ENCODE data around the gene SLX4IP.
A peak's percentile ranks its signal among the peaks of the same experiment; 100 is the strongest.

The SLX4IP gene

GRCh38 chr20:10667560-10668167, 232.6 kb downstream of the SLX4IP start:
- Histone ChIP-seq H3K27me3 (ENCODE audit: control insufficient read depth, insufficient read depth, low read length) (peaks cover 9% of the 10 kb centered on the region; the same call in 1 of the 2 replicates), H3K9me3 (ENCODE audit: control insufficient read depth, insufficient read depth, low read length) (no peaks in the 10 kb centered on the region), H3K27ac (ENCODE audit: low read depth, low read length) (no peak overlapping the region), H3K4me3 (ENCODE audit: low read depth, low read length) (no peak overlapping the region), H3K4me1 (ENCODE audit: control insufficient read depth, insufficient read depth, low read length) (peaks cover 80% of the 10 kb centered on the region), H3K36me3 (ENCODE audit: control insufficient read depth, insufficient read depth, low read length) (peaks cover 9% of the 10 kb centered on the region), H3K9ac (ENCODE audit: low read depth, low read length) (no peak overlapping the region)

GRCh38 chr20:10668677-10669368, 233.7 kb downstream of the SLX4IP start:
- no peak overlapping the region for H3K4me3 ChIP-seq (ENCODE audit: low read depth, low read length)

GRCh38 chr20:10669843-10670446, 234.8 kb downstream of the SLX4IP start:
- H3K27ac ChIP-seq (ENCODE audit: low read depth, low read length): no peak overlapping the region

More at GRCh38 chr20:10668677-10669368, 233.7 kb downstream of the SLX4IP start:
- Histone ChIP-seq H3K27ac (ENCODE audit: low read depth, low read length) (no peak overlapping the region), H3K36me3 (ENCODE audit: control insufficient read depth, insufficient read depth, low read length) (peaks cover 5% of the 10 kb centered on the region; the same call in 1 of the 2 replicates), H3K4me1 (ENCODE audit: control insufficient read depth, insufficient read depth, low read length) (peaks cover 69% of the 10 kb centered on the region), H3K9ac (ENCODE audit: low read depth, low read length) (no peak overlapping the region), H3K27me3 (ENCODE audit: control insufficient read depth, insufficient read depth, low read length) (peaks cover 12% of the 10 kb centered on the region; the same call in 1 of the 2 replicates), H3K9me3 (ENCODE audit: control insufficient read depth, insufficient read depth, low read length) (no peaks in the 10 kb centered on the region)

GRCh38 chr20:10670501-10671220, 235.6 kb downstream of the SLX4IP start:
- peak overlapping the region; percentile 68 for H3K27ac ChIP-seq (ENCODE audit: low read depth, low read length)
- H3K4me3 ChIP-seq (ENCODE audit: low read depth, low read length): peak overlapping the region; percentile 78
- peaks cover 60% of the 10 kb centered on the region for H3K4me1 ChIP-seq (ENCODE audit: control insufficient read depth, insufficient read depth, low read length)
- no peak overlapping the region for H3K9ac ChIP-seq (ENCODE audit: low read depth, low read length)
- peaks cover 5% of the 10 kb centered on the region; the same call in 1 of the 2 replicates for H3K36me3 ChIP-seq (ENCODE audit: control insufficient read depth, insufficient read depth, low read length)
- no peaks in the 10 kb centered on the region for H3K9me3 ChIP-seq (ENCODE audit: control insufficient read depth, insufficient read depth, low read length)
- peaks cover 12% of the 10 kb centered on the region; the same call in 1 of the 2 replicates for H3K27me3 ChIP-seq (ENCODE audit: control insufficient read depth, insufficient read depth, low read length)

More at GRCh38 chr20:10669843-10670446, 234.8 kb downstream of the SLX4IP start:
- Histone ChIP-seq H3K4me1 (ENCODE audit: control insufficient read depth, insufficient read depth, low read length) (peaks cover 60% of the 10 kb centered on the region), H3K9ac (ENCODE audit: low read depth, low read length) (no peak overlapping the region), H3K4me3 (ENCODE audit: low read depth, low read length) (0 out of 2 replicates have a peak overlapping the region, but pooled peaks have one; percentile 78), H3K27me3 (ENCODE audit: control insufficient read depth, insufficient read depth, low read length) (peaks cover 12% of the 10 kb centered on the region; the same call in 1 of the 2 replicates), H3K9me3 (ENCODE audit: control insufficient read depth, insufficient read depth, low read length) (no peaks in the 10 kb centered on the region), H3K36me3 (ENCODE audit: control insufficient read depth, insufficient read depth, low read length) (peaks cover 5% of the 10 kb centered on the region; the same call in 1 of the 2 replicates)

GRCh38 chr20:10671221-10671918, 236.3 kb downstream of the SLX4IP start:
- H3K9ac ChIP-seq (ENCODE audit: low read depth, low read length): no peak overlapping the region; the same call in 1 of the 2 replicates
- peaks cover 12% of the 10 kb centered on the region; the same call in 1 of the 2 replicates for H3K27me3 ChIP-seq (ENCODE audit: control insufficient read depth, insufficient read depth, low read length)
- peaks cover 52% of the 10 kb centered on the region for H3K4me1 ChIP-seq (ENCODE audit: control insufficient read depth, insufficient read depth, low read length)
- H3K36me3 ChIP-seq (ENCODE audit: control insufficient read depth, insufficient read depth, low read length): peaks cover 5% of the 10 kb centered on the region; the same call in 1 of the 2 replicates
- H3K27ac ChIP-seq (ENCODE audit: low read depth, low read length): peak overlapping the region; percentile 91
- peak overlapping the region; percentile 78 for H3K4me3 ChIP-seq (ENCODE audit: low read depth, low read length)
- no peaks in the 10 kb centered on the region for H3K9me3 ChIP-seq (ENCODE audit: control insufficient read depth, insufficient read depth, low read length)

- H3K4me1 ChIP-seq (ENCODE audit: control insufficient read depth, insufficient read depth, low read length): peaks cover 45% of the 10 kb centered on the region
- H3K9me3 ChIP-seq (ENCODE audit: control insufficient read depth, insufficient read depth, low read length): no peaks in the 10 kb centered on the region
- peaks cover 5% of the 10 kb centered on the region; the same call in 1 of the 2 replicates for H3K36me3 ChIP-seq (ENCODE audit: control insufficient read depth, insufficient read depth, low read length)
- H3K27me3 ChIP-seq (ENCODE audit: control insufficient read depth, insufficient read depth, low read length): peaks cover 12% of the 10 kb centered on the region; the same call in 1 of the 2 replicates
- peak overlapping the region; percentile 13 for H3K9ac ChIP-seq (ENCODE audit: low read depth, low read length)
- H3K27ac ChIP-seq (ENCODE audit: low read depth, low read length): peak overlapping the region; percentile 91
- H3K4me3 ChIP-seq (ENCODE audit: low read depth, low read length): peak overlapping the region; percentile 78
Measured at GRCh38 chr20:10671919-10672623, 237.0 kb downstream of the SLX4IP start.

- H3K9me3 ChIP-seq (ENCODE audit: control insufficient read depth, insufficient read depth, low read length): no peaks in the 10 kb centered on the region
- peak overlapping the region; percentile 91 for H3K27ac ChIP-seq (ENCODE audit: low read depth, low read length)
- H3K27me3 ChIP-seq (ENCODE audit: control insufficient read depth, insufficient read depth, low read length): peaks cover 12% of the 10 kb centered on the region; the same call in 1 of the 2 replicates
- H3K36me3 ChIP-seq (ENCODE audit: control insufficient read depth, insufficient read depth, low read length): peaks cover 5% of the 10 kb centered on the region; the same call in 1 of the 2 replicates
- peak overlapping the region; percentile 67 for H3K9ac ChIP-seq (ENCODE audit: low read depth, low read length)
- peaks cover 39% of the 10 kb centered on the region for H3K4me1 ChIP-seq (ENCODE audit: control insufficient read depth, insufficient read depth, low read length)
- peak overlapping the region; percentile 78 for H3K4me3 ChIP-seq (ENCODE audit: low read depth, low read length)
Measured at GRCh38 chr20:10672624-10673127, 237.6 kb downstream of the SLX4IP start.

GRCh38 chr20:10673176-10673841, 238.2 kb downstream of the SLX4IP start:
- Histone ChIP-seq H3K27ac (ENCODE audit: low read depth, low read length) (peak overlapping the region; percentile 91), H3K36me3 (ENCODE audit: control insufficient read depth, insufficient read depth, low read length) (peaks cover 3% of the 10 kb centered on the region; the same call in 1 of the 2 replicates), H3K4me3 (ENCODE audit: low read depth, low read length) (peak overlapping the region; percentile 78), H3K9me3 (ENCODE audit: control insufficient read depth, insufficient read depth, low read length) (no peaks in the 10 kb centered on the region), H3K9ac (ENCODE audit: low read depth, low read length) (peak overlapping the region; percentile 67), H3K27me3 (ENCODE audit: control insufficient read depth, insufficient read depth, low read length) (peaks cover 12% of the 10 kb centered on the region; the same call in 1 of the 2 replicates), H3K4me1 (ENCODE audit: control insufficient read depth, insufficient read depth, low read length) (peaks cover 33% of the 10 kb centered on the region)
